ENCODE measurements around the gene IL22RA2. TPM values are rescaled to one million over a fixed set of nuclear protein-coding genes. Genes with fewer than 3 reads are reported as not detected.

The IL22RA2 gene
- total and polyA plus RNA-seq, 4 donors: 0.02 to 0.20 TPM; not detected in 2

DNA sequence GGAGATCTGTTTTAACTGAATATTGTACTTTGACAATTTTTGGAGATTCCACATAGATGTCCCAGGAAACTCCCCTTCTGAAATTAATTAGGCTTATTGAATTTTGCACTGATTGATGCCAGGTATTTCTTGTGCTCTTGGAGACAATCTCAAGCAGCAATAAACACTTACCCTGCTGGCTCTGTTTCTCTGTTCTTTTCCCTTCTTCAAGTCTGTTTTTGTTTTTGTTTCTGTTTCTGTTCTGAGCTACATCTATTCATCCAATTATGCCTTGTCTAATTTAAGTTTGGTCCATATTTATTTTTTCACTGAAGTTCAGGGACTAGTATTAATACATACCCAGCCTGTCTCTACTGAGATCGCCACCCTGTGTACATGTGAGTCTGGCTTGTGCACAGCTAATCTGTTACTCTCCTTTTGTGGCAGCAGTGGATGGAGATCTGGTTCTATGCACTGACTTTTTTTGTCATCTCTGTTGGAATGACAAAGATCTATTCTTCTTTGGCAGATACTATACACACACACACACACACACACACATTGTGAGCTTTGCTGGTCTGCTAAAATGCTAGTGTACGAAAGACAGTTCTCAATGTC is 51.9 kb downstream of the IL22RA2 start:
- no peaks in the 10 kb centered on the region for H3K36me3 ChIP-seq (ENCODE audit: control insufficient read depth in 4 of 4, insufficient read depth in 4 of 4, low read length in 4 of 4)
- H3K9me3 ChIP-seq (ENCODE audit: control insufficient read depth in 4 of 4, insufficient read depth in 3 of 4, low read length in 3 of 4): peaks cover 0 to 10% (median 7%) of the 10 kb centered on the region in 4 donors
- no peak for ATAC-seq (ENCODE audit: insufficient read depth, low FRiP score)
- H3K9ac ChIP-seq (ENCODE audit: insufficient read depth in 1 of 2, low read length in 2 of 2): no peak overlapping the region
- DNase-seq: no peak
- H3K4me1 ChIP-seq (ENCODE audit: control insufficient read depth in 5 of 5, insufficient read depth in 5 of 5, low read length in 5 of 5): peaks cover 0 to 3% (median 0%) of the 10 kb centered on the region in 5 donors
- H3K27ac ChIP-seq (ENCODE audit: low read depth in 1 of 2, low read length in 1 of 2): no peak overlapping the region
- WGBS, 2 donors: 80 to 83% methylated on average over 2 of the region's 2 CpGs
- H3K27me3 ChIP-seq (ENCODE audit: control insufficient read depth in 3 of 3, insufficient read depth in 3 of 3, low read length in 2 of 3): no peaks in the 10 kb centered on the region
- H3K4me3 ChIP-seq: no peak overlapping the region
- TF ChIP-seq, protein P1, sequence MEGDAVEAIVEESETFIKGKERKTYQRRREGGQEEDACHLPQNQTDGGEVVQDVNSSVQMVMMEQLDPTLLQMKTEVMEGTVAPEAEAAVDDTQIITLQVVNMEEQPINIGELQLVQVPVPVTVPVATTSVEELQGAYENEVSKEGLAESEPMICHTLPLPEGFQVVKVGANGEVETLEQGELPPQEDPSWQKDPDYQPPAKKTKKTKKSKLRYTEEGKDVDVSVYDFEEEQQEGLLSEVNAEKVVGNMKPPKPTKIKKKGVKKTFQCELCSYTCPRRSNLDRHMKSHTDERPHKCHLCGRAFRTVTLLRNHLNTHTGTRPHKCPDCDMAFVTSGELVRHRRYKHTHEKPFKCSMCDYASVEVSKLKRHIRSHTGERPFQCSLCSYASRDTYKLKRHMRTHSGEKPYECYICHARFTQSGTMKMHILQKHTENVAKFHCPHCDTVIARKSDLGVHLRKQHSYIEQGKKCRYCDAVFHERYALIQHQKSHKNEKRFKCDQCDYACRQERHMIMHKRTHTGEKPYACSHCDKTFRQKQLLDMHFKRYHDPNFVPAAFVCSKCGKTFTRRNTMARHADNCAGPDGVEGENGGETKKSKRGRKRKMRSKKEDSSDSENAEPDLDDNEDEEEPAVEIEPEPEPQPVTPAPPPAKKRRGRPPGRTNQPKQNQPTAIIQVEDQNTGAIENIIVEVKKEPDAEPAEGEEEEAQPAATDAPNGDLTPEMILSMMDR (IDR thresholded peaks at IDR 0.05; ENCODE audit: control extremely low read depth, extremely low read depth): no peak

DNA sequence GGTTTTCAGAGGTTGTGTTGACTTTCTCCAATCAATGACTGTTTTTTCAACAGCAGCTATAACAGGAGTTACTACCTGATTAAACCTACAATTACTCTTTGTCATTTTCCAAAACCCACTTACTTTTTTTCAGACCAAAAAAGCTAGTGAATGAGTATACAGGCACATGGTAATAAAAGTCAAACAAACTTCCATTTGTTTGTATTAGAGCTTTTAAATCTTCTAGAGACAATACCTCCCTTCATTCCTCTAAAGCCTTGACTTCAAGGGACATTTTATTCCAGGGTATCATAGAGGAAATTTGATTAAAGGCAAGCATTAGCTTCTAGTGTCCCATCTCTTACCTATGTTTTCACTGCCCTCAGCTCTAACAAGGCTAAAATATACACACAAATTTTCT is 52.7 kb downstream of the IL22RA2 start:
- no peak overlapping the region for H3K27ac ChIP-seq (ENCODE audit: low read depth in 1 of 2, low read length in 1 of 2)

DNA sequence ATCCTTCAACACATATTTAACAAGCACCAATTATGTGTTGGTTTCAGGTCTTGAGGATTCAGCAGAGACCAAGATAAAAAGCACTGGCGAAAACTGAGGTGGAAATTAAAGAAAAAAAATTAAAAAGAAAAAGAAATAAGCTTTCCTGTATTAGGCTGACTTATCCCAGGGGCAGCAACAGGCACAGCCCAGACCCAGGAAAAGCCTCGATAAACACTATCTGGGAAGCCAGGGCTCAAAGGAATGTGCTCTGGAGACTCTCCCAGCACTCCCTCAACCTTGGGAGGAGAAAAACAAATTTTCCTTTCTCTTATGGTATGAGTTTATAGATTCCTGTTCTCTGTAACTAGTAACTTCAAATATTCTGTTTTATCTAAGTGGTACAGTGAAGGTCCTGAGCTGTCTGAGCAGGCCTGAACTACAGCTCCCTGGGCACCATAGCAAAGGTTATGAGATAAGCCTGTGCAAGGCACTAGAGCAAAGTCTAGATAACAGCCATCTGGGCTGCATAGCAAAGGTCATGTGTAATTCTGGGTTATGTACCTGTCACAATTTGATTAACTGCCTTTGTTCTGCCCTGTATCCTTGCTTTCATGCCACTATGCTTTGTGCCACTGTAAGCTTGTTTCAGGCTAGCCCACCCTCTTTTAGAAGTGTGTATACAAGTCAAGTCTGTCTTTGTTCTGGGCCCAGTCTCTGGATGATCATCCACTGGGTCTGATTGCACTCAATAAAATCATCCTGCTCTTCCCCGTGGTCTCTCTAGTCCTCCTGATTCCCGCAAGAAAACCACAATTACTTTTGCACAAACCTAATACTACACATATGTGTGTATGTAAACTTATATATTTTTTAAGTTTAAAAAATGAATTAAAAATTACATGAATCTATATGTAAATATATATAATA is 54.0 kb downstream of the IL22RA2 start:
- WGBS, 2 donors: 69 to 82% methylated on average over 4 of the region's 4 CpGs

More for the DNA sequence above, 52.7 kb downstream of the IL22RA2 start:
- TF ChIP-seq, protein P1 (IDR thresholded peaks at IDR 0.05; ENCODE audit: control extremely low read depth, extremely low read depth): no peak
- no peak for ATAC-seq (ENCODE audit: insufficient read depth, low FRiP score)
- Histone ChIP-seq H3K27me3 (ENCODE audit: control insufficient read depth in 3 of 3, insufficient read depth in 3 of 3, low read length in 2 of 3) (no peaks in the 10 kb centered on the region), H3K4me1 (ENCODE audit: control insufficient read depth in 5 of 5, insufficient read depth in 5 of 5, low read length in 5 of 5) (peaks cover 0 to 3% (median 0%) of the 10 kb centered on the region in 5 donors), H3K36me3 (ENCODE audit: control insufficient read depth in 4 of 4, insufficient read depth in 4 of 4, low read length in 4 of 4) (no peaks in the 10 kb centered on the region), H3K9ac (ENCODE audit: insufficient read depth in 1 of 2, low read length in 2 of 2) (no peak overlapping the region), H3K9me3 (ENCODE audit: control insufficient read depth in 4 of 4, insufficient read depth in 3 of 4, low read length in 3 of 4) (peaks cover 0 to 10% (median 7%) of the 10 kb centered on the region in 4 donors), H3K4me3 (no peak overlapping the region)
- DNase-seq: no peak

More for the DNA sequence above, 54.0 kb downstream of the IL22RA2 start:
- H3K27ac ChIP-seq (ENCODE audit: low read depth in 1 of 2, low read length in 1 of 2): no peak overlapping the region
- no peak overlapping the region for H3K9ac ChIP-seq (ENCODE audit: insufficient read depth in 1 of 2, low read length in 2 of 2)
- H3K36me3 ChIP-seq (ENCODE audit: control insufficient read depth in 4 of 4, insufficient read depth in 4 of 4, low read length in 4 of 4): no peaks in the 10 kb centered on the region
- H3K27me3 ChIP-seq (ENCODE audit: control insufficient read depth in 3 of 3, insufficient read depth in 3 of 3, low read length in 2 of 3): no peaks in the 10 kb centered on the region
- no peak overlapping the region for H3K4me3 ChIP-seq
- peaks cover 0 to 10% (median 7%) of the 10 kb centered on the region in 4 donors for H3K9me3 ChIP-seq (ENCODE audit: control insufficient read depth in 4 of 4, insufficient read depth in 3 of 4, low read length in 3 of 4)
- DNase-seq (no peak), ATAC-seq (ENCODE audit: insufficient read depth, low FRiP score) (no peak)
- TF ChIP-seq, protein P1 (IDR thresholded peaks at IDR 0.05; ENCODE audit: control extremely low read depth, extremely low read depth): no peak
- H3K4me1 ChIP-seq (ENCODE audit: control insufficient read depth in 5 of 5, insufficient read depth in 5 of 5, low read length in 5 of 5): peaks cover 0 to 3% (median 0%) of the 10 kb centered on the region in 5 donors

Data from lung (tissue), 12 donors.